Epithelial cell of prostate (primary cell): ENCODE data around the gene GIMAP1.

Source experiments
- DNase-seq: peaks from one replicate; pipeline ENCODE4 v3.0.0-alpha.2; 2011; ENCODE audit warnings: low read depth, low spot score
- H3K27ac ChIP-seq: fragments of 450-650 bp; 2 replicates; pipeline ENCODE4 v1.5.1; 2017; ENCODE audit warnings: mild to moderate bottlenecking

Gene GIMAP1

DNA sequence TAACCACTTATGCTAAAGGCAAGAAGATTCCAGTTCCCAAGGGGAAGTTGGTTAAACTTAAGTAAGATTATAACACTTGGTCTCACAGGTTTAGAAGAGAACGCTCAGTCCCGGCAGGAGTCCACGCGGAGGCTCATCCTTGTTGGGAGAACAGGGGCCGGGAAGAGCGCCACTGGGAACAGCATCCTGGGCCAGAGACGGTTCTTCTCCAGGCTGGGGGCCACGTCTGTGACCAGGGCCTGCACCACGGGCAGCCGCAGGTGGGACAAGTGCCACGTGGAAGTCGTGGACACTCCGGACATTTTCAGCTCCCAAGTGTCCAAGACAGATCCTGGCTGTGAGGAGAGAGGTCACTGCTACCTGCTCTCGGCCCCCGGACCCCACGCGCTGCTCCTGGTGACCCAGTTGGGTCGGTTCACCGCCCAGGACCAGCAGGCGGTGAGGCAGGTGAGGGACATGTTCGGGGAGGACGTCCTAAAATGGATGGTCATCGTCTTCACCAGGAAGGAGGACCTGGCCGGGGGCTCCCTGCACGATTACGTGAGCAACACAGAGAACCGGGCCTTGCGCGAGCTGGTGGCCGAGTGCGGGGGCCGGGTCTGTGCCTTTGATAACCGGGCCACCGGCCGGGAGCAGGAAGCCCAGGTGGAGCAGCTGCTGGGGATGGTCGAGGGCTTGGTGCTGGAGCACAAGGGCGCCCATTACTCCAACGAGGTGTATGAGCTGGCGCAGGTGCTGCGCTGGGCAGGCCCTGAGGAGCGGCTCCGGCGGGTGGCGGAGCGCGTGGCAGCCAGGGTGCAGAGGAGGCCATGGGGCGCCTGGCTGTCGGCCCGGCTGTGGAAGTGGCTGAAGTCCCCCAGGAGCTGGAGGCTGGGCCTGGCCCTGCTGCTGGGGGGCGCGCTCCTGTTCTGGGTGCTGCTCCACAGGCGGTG is 3.8 kb downstream of the GIMAP1 start:
- DNase-seq: no peak
- H3K27ac ChIP-seq: no peak overlapping the region

DNA sequence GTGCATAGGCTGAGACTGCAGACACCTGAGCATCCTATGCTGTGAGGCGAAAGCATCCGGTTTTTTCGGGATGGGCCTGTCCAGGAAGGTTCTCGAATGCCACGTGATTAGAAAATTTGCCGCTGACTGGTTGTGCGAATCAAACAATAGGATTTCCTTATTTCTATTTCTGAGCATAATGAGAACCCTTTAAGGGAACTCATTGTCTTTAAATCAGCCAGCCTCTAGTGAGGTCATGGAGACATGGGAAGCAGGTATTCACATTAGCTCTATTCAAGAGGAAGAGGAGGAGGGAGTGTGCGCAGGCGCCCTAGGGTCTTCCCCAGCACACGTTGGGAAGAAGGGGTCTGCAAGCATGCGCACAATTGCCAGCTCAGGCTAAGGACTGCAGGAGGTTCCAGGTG is 5.6 kb downstream of the GIMAP1 start:
- no peak for DNase-seq
- H3K27ac ChIP-seq: no peak overlapping the region

DNA sequence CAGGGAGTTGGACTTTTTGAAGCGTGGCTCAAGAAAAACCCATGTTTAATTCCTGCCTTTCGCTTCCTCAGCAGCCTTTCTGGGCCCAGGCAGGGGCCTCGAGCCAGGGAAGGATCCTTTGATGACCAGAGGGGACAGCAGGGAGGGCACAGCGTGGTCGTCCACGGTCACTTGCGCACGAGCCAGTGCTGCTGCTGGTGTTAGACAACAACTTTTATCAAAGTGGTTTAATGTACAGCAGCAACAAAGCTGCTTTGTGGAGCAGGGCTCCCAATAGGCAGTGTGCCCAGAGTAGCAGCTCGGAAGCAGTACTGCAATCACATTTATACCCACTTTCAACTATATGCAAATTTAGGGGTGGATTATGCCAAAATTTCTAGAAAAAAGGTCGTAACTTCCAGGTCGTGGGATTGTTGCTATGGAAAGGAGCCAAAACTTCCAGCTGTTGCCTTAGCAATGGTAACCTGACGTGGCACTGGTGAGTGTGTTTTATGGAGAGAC is 6.1 kb downstream of the GIMAP1 start:
- no peak for DNase-seq
- no peak overlapping the region for H3K27ac ChIP-seq

DNA sequence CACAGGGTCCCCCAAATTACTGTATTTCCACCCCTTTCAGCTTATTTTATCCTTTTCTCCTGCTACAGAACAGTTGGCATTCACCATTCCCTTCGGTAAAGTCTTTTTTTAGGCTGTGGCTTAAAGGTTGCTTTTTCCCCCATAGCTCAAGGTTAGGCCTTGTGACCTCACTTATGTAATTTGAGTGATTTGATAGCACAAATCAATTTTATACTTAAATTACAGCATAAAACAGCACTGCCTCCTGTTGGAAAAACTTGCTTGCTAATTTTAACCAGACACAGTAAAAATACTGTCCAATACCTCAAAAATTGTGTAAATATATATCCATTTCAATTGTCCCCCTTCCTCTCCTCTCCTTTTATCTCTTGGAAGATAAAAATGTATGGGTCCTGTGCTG is 7.1 kb downstream of the GIMAP1 start:
- no peak overlapping the region for H3K27ac ChIP-seq
- no peak for DNase-seq

DNA sequence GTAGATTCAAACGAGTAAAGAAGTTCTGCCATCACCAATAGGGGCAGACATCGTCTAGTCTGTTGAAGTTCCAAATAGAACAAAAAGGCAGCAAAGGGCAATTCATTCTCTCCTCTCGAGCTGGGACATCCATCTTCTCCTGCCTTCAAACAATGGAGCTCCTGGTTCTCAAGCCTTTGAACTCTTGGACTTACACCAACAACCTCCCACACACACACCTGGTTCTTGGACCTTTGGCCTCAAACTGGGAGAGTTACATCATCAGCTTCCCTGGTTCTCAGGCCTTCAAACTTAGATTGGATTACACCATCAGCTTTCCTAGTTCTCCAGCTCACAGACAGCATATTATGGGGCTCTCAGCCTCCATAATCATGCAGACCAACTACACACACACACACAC is 11.0 kb downstream of the GIMAP1 start:
- no peak for DNase-seq
- H3K27ac ChIP-seq: no peak overlapping the region

DNA sequence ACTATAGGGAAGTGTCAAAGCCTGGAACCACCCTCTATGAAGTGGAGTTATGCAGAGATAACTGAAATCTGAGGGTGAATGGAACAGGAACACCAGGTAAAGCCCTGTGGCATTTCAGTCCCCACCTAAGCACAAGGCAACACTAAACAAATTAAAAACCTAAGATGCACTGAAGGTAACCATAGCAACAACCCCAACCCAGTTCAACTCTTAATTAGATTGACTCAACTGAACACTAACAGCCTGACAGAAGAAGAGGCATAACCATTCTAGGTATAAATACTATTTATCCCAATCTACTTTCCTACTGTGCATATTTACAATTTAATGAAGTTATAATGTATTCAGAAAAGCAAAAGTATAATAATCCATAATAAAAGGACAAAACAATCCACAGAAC is 11.6 kb downstream of the GIMAP1 start:
- DNase-seq: no peak
- no peak overlapping the region for H3K27ac ChIP-seq

DNA sequence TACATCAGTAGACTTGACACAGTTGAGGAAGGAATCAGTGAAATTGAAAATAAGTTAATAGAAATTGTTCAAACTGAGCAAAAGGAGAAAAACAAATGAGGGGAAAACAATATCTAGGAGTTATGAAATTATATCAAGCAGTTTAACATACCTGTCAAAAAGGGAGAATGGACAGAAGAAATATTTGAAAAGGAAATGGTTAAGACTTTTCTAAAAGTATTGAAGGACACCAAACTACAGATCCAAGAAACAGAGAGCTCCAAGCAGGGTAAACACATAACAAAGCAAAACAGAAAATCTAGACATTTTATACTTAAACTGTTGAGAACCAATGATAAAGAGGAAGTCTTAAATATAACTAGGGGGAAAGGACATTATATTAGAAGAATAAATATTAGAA is 12.2 kb downstream of the GIMAP1 start:
- DNase-seq: no peak
- no peak overlapping the region for H3K27ac ChIP-seq

DNA sequence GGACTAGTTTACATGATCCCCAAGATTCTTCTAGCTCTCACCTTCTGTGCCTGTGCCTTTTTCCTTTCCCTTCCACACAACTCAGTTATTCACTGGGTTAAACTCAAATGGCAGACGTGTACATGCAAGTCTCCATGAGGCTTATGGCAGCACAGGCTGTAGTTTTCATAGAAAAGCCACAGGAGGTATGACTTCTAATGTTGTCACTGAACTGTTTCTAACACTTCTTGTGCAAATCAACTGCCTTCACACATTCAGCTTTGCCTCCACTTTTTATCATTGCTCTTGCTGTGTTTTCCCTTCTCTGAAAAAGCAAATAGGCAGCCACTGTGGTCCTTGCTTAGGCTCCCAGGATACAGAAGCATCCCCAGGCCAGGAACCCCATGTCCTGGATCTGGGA is 15.5 kb downstream of the GIMAP1 start:
- H3K27ac ChIP-seq: no peak overlapping the region
- DNase-seq: no peak

DNA sequence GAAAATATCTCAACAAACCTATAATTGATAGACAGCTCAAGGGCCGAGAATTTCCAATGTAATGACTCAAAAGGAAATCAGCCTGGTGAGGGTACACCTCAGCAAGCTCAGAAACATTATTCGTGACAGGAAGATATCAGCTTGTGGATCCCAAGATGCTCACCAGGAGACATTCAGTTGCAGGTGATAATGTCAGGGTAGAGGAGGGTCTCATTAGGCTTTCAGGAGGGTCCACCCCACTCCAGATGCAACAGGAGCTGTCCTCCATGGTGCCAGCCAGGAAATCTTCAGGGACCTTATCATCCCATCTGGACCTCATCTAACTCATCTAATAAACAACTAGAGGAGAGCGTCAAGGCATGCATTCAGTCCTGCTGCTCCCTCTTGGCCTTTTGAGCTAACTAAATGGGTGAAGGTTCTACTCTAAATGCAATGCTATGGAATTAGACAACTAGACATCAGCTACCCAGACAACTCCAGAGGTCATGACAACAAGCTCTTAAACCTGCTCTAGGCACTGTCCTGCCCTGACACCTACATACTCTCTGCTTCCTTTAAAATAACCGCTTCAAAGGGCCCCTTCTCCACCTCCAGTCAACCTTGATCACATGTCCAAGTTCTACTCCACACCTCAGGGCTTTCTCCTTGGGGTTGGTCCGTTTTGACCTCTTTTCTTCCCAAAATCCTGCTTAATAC is 16.5 kb downstream of the GIMAP1 start:
- no peak overlapping the region for H3K27ac ChIP-seq
- DNase-seq: no peak

DNA sequence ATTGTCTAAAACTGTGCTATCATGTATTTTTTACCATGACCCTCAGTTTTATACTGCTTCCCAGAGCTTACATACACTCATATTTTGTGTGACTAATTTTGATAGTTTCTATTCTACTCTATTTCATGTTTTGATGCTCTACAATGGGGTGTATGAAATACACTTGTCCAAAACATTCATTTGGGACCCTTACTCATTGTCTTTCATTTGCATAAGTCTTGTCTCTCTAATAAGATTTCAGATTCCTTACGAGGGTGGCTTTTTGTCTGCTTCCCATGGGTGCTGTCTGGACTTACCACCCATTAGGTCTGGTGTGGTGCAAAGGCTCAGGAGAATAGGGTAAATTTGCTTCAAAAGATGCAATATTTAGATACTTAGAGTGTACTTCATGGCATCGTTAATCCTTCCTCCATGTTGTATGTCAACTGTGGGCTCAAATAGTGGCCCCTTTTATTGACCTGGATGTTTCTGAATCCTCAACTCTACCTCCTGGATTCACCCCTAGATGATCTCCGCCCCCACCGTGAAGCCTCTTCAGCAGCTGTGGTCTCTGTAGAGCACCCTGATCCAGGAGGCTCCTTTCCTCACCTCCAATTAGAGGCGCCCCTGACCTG is 17.2 kb downstream of the GIMAP1 start:
- H3K27ac ChIP-seq: no peak overlapping the region
- no peak for DNase-seq

DNA sequence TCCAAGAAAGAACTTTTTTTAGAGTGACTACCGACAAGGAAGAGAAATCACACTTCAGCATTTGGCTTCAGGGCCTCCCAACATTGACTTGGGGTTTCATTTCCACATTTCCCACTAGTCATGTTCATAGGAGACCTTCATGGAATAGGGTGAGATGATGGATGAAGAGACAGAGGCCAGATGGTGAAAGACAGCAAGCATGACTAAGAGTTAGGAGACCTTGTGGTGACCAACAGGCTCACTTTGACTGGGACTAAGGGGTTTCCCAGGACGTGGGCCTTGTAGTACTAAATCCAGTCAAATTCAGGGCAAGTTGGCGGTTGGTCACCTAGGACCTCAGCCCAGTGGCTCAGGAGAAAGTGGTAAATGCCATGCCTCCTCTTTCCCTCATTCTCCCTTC is 17.8 kb downstream of the GIMAP1 start:
- no peak overlapping the region for H3K27ac ChIP-seq
- no peak for DNase-seq

DNA sequence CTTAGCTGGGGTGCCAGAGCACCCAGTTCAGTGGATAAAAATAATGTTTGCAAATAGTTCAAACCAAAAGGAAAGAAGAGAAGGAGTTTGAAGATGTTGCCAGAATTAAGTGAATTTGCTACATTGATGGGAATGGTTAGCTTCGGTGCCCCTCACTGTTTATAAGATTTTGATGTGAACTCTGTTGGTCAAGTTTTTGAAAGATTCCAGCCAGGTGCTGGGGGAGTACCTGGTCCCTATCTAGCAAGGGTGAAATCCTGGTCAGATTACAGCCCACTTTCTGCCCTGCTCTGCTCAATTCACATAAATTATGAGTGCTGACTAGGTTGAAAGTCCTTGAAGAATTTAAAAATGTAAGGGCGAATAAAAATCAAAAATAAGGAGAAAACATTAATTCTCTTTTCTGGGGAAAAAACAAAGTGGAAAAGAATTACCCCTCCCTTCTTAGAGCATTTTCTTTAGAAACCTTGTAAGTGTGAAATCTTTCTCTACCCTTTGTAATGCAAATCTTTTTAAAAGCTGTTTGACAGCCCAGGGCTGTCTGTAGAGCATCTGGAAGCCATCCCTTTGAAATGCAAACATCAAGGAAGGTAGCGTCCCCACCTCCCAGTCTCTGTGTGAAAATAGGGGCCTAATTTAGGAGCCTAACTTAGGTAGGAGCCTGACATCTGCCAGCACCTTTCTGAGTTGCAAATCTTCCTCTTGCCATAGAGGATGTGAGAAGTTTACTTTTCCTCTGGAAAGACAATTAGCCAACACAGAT is 19.4 kb downstream of the GIMAP1 start:
- no peak overlapping the region for H3K27ac ChIP-seq
- DNase-seq: no peak

DNA sequence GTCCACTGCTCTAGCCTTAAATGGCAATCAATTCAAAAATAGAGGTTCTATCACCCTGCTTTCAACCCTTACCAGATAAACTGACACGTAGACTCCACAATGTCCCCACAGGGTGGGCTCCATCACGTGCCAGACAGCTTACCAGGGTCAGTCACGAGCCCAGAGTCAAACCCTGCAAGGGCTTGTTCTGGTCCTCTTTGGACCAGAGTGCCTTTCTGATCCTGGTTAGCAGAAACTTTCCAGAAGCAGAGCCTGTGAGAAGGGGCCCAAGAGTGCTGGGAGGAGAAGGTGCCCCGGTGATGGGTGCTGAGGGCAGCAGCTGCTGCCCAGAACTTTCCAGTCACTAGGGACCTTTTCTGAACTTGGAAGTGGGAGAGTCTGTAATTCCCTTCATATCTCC is 20.5 kb downstream of the GIMAP1 start:
- DNase-seq: no peak
- H3K27ac ChIP-seq: no peak overlapping the region

DNA sequence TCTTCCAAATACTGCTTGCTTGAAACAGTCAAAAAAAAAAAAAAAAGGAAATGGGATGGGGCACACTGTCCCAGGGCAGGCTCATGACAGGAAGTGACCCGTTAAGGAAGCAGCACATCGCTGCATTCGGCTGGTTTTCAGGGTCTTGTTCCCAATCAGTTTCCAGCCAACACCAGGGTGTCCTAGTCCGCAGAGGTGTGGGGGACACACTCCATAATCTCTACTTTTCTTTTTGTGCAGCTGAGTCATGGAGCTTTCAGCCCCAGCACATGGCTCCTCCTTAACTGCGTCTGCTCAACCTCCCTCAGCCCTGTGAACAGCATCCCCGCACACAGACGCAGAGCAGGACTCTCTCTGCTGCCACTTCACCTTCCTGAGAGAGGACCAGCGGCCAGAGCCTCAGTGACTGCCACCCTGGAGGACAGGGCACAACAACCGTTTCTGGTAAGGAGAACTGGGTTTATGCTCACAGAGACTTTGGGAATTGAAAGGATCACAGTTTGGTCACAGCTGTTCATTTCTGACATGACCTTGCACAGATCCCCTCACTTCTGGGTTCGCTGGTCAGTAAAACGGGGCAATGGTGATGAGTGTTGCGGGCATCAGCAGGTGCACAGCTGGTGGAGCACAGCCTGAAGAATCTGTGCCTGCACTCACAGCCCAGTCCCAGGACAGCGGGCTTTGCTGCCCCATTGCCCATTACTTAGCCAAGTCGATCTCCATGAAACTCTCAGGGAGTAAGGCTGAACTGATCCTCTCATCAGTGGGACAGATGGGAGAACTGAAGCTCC is 21.0 kb downstream of the GIMAP1 start, which contains the start of gene GIMAP5:
Gene GIMAP5, plus strand, starts transcription at position 154 of the 791 bp plus-strand sequence. CDS start 3,467 bp downstream, outside the sequence.
- no peak for DNase-seq
- no peak within 1 kb of the TSS for H3K27ac ChIP-seq

DNA sequence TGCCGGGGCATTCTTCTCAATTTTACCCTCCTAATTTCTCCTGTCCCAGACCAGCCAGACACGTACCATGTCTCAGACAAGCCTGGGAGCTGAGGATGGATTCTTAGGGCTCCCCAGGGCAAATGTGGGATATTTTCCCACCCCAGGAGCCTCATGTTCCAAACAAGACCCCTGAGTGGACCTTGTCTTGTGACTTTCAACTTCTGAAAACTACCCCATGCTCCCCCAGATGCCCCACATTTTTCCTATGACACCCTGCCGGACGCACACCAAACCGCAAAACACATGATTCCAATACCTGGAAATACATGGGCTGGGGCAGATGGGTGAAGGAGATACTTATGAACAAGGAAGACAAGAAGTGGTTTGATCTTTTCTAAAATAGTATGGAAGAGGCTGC is 21.7 kb downstream of the GIMAP1 start:
- no peak for DNase-seq
- no peak overlapping the region for H3K27ac ChIP-seq

DNA sequence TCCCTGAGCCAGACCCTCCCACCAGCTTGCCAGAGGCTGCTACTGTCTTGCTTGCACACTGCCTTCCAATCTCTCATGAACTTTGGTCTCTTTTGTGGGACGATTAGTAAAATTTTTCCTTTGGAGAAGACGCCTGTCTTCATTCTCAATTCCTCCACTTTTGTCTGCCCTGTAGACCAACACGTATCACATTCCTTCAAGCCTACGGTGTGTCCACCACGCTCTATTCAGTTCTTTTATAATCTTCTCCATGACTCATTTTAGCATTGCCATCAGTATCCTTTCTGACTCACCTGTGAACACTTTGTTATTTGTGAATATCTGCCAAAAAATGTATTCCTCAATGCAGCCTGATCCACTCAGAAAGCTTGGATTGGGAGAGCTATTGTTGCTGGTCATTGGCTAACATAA is 22.2 kb downstream of the GIMAP1 start:
- DNase-seq: peak; percentile 73
- no peak overlapping the region for H3K27ac ChIP-seq

DNA sequence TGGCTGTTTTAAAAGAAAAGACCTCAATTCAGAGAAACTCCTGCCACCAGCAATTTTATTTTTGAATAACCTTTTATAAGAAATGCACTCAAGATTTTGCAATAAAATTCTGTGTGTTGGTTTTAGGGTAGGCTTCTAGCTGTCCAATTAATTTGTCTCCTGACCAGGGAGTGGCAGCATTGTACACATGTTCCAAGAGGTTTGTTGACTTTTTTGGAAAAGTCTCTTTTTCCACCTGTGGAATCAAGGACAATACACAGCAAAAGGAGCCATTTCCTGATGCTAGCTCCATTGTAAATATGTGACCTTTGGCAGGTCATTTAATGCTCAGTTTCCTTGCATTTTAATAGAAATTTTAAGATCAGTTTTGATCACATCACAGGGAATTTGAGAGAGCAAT is 22.6 kb downstream of the GIMAP1 start:
- no peak for DNase-seq
- H3K27ac ChIP-seq: no peak overlapping the region

DNA sequence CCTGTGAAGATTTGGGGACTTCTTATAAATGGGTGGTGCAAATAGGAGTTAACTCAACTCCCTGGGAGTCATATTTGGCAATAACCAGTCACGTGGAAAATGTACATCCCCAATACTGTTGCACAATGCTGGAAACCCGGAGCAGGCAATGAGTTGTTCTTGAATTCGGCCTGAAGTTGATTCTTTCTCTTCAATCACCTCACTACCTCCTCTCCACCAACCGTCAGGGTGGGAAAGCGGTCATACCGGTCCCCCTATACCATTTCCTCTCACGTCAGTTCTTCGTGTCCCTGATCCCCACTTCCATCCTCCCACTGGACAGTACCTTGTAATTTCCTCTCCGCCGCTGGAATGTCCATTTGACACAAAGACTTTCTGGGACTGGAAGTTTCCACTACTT is 23.6 kb downstream of the GIMAP1 start:
- DNase-seq: no peak
- H3K27ac ChIP-seq: no peak overlapping the region

DNA sequence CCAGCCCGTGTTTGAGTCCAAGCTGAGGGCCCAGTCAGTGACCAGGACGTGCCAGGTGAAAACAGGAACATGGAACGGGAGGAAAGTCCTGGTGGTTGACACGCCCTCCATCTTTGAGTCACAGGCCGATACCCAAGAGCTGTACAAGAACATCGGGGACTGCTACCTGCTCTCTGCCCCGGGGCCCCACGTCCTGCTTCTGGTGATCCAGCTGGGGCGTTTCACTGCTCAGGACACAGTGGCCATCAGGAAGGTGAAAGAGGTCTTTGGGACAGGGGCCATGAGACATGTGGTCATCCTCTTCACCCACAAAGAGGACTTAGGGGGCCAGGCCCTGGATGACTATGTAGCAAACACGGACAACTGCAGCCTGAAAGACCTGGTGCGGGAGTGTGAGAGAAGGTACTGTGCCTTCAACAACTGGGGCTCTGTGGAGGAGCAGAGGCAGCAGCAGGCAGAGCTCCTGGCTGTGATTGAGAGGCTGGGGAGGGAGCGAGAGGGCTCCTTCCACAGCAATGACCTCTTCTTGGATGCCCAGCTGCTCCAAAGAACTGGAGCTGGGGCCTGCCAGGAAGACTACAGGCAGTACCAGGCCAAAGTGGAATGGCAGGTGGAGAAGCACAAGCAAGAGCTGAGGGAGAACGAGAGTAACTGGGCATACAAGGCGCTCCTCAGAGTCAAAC is 26.0 kb downstream of the GIMAP1 start:
- DNase-seq: no peak
- H3K27ac ChIP-seq: no peak overlapping the region
